HG03378 (cell line): Measurements from ENCODE around the gene UGCG.
"Not testable (repeated sequence)": the region's sequence is repeated elsewhere in the genome, so short reads cannot be mapped to it uniquely, and the experiment has no call there.

Experiments used
- ATAC-seq: cut with Tn5 transposase; IDR thresholded peaks from one replicate; pipeline ENCODE4 v1.9.1; 2021; ENCODE audit warnings: mild to moderate bottlenecking, moderate library complexity; ENCODE audit not compliant: unreplicated experiment

Gene UGCG

DNA sequence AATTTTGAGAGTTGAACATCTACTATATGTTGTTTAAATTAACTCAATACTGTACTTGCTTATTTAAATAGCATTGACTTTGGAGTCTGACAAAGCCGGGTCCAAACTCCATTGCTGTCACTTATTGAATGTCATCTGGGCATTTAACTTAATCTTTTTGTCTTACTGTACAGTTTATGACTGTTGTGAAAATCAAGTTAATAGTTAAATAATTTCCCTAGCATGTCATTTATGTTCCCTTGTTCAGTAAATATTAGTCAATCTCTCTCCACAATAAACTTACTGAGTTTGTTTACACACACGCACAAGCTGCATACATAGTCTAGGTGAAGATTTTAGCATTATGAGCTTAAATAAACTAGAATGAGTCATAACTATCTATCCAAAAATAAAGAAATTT, 6.3 kb upstream of the UGCG start:
- no peak for ATAC-seq

DNA sequence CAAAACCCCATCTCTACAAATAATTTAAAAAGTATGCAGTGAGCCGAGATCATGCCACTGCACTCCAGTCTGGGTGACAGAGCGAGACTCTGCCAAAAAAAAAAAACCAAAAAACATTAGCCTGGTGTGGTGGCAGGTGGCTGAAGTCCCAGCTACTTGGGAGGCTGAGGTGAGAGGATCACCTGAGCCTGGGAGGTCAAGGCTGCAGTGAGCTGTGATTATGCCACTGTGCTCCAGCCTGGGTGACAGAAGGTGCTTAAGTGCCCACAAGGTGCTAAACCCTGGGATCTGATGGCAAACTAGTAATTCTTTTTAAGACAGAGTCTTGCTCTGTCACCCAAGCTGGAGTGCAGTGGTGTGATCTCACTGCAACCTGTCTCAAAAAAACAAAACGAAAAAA, 5.7 kb upstream of the UGCG start:
- ATAC-seq: not testable (repeated sequence)

DNA sequence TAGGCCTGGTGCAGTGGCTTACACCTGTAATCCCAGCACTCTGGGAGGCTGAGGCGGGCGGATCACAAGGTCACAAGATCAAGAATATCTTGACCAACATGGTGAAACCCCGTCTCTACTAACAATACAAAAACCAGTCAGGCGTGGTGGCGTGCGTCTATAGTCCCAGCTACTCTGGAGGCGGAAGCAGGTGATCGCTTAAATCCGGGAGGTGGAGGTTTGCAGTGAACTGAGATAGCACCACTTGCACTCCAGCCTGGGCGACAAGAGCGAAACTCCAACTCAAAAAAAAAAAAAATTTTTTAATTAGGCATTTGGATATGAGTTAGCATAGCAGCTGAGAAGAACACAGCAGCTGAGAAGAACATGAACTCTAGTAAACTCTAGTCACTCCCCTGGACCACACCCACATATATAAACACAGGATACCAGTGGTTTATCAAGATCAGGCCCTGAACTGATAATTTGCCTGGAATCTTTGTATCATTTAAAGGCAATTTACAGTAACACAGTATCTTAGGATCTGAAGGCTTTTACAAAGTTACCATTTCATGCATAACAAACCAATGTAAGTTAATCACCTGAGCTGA, 4.6 kb upstream of the UGCG start:
- ATAC-seq: no peak

DNA sequence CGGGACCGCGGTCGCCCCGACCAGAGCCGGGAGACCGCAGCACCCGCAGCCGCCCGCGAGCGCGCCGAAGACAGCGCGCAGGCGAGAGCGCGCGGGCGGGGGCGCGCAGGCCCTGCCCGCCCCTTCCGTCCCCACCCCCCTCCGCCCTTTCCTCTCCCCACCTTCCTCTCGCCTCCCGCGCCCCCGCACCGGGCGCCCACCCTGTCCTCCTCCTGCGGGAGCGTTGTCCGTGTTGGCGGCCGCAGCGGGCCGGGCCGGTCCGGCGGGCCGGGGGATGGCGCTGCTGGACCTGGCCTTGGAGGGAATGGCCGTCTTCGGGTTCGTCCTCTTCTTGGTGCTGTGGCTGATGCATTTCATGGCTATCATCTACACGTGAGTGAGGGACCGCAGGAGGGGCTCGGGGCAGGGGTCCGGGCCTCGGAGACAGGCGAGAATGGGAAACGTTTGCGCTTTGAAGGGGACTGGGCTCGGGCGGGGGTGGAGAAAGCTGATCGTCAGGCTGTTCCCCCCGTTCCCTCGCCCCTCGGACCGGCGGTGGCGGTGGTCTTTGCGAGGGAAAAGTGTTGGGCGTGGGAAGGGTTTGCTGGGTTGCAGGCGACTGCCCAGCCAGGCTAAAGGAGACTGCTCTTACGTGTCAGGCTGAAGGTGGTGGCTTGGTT, 457 bp downstream of the UGCG start:
- ATAC-seq: peak; percentile 11

DNA sequence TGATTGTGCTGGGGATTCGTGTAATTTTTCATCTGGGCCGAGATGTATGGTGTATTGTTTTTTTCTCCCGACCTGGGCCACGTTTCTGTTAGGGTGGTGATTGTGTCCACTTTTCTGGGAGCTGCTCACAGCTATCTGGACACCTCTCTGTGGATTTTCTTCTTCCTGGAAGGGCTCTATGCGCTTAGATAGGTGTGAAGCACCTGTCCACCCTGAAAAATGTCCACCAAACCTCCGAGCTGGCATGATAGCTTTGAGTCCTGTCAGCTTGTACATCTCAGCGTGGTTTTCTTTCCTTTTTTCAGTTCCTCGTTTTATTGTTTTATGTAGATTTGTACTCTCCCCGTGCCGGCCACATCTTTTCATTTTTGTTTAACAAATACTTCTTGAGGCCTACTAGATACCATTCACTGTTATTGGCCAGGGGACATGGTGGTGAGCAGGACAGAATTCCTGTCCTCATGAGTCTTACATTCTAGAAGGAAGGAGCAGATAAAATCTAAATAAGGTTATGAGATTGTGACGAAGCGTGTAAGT, 1.1 kb downstream of the UGCG start:
- ATAC-seq: peak; percentile 50

DNA sequence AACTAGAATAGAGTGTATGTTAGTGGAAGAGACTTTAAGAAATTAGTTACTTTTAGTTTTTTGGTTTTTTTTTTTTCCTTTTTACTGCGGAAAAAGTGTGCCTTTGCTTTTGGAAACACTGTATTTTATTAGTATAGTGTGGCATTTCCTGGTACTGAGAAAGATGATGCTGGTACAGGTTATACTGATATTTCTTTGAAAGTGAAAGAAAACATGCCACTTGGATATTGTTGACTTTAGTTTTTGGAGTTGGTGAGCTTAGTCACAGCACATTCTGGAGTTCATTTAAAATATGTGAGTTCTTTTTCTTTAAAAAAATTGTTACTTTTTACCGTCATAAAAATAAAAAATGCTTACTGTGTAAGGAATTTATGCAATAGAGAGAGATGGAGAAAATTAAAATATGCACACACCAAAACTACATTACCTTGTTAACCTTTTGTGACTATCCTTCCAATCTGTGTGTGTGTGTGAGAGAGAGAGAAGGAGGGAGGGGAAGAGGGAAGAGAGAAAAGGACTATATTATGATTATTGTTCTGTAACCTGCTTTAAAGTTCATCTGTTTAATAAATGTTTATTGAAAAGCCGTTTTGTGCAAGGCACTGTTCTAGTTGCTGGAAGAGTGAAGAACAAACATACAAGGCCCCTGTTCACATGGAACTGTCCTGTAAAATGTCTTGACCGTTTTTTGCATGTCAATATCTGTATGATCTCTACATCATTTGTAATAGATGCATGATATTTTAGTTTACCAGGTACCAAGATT, 1.9 kb downstream of the UGCG start:
- no peak for ATAC-seq

DNA sequence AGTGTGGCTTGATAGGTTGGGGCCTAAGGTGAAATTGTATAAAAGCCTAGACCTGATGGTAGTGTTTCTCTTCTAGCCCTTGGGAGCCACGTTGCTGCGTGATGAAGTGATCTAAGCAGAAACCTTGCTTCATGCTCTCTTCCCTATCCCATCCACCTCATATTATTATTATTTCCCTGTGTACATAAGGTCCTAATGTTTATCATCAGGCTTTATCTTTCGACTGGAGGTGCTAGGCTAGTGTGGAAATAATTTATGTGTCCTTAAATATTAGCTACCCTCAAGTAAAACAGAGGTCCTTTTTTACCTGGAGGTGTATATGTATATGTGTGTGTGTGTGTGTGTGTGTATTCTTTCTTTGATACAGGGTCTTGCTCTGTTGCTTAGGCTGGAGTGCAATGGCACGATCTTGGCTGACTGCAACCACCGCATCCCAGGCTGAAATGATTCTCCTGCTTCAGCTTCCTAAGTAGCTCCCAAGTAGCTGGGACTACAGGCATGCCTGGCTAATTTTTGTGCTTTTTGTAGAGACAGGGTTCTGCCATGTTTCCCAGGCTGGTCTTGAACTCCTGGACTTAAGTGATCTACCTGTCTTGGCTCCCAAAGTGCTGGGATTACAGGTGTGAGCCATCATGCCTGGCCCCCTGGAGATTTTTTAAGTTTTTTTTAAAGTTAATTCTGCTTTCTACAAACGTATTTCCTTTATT, 3.7 kb downstream of the UGCG start:
- no peak for ATAC-seq

DNA sequence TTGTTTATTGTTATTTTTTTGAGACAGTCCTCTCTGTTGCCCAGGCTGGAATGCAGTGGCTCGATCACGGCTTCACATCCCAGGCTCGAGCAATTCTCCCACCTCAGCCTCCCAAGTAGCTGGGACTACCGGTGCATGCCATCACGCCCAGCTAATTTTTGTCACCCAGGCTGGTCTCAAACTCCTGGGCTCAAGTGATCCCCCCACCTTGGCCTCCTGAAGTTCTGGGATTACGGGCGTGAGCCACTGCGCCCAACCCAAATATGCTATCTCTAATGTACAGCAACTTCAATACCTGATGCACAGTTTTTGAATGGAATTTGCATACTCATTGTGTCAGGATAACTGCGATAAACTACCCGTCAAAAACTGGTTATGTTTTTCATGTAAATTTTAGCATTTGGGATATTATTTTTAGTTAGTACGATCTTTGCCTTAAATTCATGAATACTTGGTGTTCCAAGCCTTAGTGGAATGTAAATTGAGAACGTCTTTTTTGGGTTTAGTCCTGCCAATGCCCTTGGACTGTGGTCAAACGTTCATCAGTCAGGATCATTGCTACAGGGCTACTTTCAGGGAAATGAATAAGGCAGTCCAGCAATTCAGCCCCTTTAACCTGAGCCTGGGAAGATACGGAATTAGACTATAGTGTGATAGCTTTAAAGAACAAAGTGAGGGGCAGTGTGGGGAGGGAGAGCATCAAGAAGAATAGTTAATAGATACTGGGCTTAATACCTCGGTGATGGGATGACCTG, 4.4 kb downstream of the UGCG start:
- ATAC-seq: no peak

DNA sequence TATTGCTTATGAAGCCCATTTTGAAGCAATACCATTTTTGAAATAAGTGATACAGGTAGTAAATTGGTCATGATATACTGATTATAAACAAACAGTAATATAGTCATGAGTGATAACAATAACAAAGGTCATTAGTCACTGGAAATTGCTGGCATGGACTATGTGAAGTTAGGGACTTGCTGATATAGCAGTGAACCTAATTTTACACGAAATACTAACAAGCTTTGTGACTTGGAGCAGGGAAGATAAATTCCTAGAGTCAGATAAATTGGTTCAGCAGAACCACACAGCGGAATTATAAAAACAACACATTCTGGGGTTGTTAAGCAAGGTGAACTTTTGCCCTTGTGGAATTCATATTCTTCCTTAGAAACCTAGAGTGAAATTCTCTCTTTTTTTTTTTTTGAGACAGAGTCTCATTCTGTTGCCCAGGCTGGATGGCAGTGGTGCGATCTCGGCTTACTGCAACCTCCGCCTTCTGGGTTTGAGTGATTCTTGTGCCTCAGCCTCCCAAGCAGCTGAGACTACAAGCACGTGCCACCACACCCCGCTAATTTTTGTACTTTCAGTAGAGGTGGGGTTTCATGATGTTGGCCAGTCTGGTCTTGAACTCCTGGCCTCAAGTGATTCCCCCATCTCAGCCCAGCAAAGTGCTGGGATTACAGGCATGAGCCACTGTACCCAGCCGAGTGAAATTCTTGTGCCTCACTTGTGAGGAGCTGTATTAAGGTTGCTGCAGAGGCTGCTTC, 6.0 kb downstream of the UGCG start:
- no peak for ATAC-seq

DNA sequence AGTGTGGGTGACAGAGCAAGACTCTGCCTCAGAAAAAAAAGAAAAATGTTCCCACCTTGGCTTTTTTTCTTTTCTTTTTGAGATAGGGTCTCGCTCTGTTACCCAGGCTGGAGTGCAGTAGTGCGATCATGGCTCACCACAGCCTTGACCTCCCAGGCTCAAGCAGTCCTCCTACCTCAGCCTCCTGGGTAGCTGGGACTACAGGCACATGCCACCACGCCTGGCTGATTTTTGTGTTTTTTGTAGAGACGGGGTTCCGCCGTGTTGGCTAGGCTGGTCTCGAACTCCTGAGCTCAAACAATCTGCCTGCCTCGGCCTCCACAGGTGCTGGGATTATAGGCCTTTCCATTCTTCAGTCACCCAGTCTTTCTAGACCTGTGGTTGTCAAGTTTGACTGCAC, 6.9 kb downstream of the UGCG start:
- ATAC-seq: not testable (repeated sequence)

DNA sequence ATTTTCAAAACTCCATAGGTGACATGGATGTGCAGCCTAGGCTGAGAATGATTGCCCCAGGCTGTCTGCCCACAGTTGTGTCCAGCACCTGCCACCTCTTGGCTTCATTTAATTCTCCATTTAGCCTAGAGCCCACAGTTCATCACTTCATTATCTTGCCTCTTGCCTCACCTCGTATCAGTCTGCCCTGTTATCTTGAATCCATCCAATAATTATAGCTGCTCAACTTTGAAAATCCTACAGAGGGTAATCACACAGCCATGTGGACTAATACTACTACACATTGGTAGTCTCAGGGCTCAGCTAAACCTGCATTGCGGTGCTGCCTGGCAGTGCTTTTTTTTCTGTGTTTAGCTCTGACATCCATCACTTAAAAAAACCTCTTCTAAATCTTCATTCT, 7.4 kb downstream of the UGCG start:
- no peak for ATAC-seq

DNA sequence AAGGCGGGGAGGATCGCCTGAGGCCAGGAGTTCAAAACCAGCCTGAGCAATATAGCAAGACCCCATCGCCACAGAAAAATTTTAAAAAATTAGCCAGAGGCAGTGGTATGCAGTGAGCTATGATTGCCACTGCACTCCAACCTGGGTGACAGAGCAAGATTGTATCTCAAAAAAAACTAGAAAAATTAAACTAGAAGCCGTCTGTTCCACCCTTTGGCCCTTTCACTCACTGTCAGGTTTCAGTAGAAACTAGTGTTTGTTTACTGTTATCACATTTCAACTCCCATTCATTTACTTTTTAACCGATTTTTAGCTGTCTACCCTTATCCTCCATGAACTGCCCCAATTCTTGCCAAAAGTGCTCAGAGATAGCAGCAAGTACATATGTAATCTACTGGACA, 8.3 kb downstream of the UGCG start:
- no peak for ATAC-seq

DNA sequence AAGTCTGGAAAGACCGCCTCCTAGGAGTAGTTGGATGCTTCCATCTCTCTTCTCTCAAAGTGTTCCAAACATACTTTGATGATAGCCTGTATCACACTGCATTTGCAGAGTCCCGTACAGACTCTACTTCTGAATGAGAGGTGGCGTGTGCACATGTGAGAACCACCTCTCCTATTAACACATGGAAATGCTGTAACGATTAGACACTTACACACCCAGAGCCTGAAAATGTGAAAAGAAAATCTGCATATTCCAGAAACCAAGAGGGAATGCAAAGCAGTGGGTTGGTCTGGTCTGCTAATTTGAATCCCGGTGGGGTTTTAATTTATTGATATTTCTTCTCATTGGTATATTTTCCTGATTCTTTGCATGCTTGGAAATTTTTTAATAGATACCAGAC, 10.5 kb downstream of the UGCG start:
- ATAC-seq: no peak

DNA sequence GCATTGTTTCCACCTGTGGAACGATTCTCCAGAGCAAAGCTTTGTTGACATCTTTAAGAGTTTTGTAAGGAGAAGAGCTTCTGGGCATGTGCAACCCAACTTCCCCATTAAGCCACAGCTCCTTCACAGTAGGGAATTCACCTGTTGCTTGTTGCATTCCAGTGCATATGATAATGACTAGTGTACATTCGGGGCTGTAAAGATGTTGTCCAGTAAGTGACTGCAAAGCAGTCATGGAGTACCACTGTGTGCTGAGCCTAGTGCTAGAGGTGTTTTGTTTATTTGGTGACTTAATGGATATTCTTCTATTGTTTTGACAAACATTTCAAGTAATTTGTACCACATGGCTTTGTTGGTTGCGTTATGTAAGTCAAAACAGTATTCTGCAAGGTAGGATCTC, 12.8 kb downstream of the UGCG start:
- peak; percentile 55 for ATAC-seq

DNA sequence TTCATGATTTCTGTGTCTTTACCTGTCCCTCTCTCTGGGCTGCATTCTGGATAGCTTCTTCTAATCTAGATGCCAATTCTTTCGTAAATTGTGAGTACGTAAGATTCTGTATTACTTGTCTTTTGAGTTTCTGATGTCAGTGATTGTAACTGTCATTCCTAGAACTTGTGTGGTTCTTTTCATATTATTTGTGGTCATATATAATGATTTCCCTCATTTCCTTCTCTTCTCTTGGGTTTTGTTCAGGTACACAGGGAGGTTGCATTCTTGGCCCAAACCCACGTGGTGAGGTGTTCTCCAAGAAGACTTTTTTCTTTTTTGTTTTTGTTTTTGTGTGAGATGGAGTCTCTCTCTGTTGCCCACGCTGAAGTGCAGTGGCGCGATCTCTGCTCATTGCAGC, 13.8 kb downstream of the UGCG start:
- ATAC-seq: no peak

DNA sequence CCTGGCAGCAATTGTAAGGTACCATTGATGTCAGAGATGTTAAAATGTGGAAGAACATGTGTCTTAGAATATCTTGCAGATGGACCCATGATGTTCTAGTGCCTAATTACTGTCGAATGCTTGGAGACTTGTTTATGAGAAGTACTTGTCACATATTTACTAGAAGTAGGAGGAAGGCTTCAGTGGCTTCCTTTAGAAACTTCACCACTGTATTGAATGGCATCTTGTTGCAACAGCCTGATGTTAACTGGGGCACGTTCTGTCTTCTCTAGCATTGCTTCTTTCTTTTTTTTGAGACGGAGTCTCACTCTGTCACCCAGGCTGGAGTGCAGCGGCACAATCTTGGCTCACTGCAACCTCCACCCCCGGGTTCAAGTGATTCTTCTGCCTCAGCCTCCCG, 16.5 kb downstream of the UGCG start:
- ATAC-seq: no peak

DNA sequence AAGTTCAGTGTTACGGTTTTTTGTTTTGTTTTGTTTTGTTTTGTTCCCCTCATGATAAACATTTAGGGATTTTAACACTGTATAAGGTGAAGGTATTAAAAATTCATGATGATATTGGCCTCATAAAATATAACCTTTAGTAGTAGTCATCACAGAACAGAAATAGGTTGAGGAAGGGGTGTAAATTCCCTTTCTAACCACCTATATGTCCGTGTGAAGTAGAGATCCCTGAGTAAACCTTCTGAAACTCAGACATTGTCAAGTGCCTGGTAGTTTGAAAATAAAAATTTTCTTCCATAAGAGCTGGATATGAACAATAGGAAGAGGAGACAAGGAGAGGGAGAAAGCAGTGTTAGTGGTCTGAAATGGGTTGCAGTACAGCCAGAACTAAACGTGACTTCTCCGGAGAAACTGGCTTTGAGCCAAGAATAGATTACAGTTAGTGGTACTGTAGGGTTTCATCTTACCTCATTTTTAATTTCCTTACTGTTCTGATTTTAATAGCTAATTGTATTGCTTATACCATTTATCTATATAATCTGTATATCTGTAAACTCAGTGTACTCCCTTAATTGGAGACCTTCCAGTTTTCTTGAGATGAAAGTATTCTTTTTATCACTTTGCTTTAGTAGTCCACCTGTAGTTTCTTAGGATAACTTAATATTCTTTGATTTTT, 18.3 kb downstream of the UGCG start:
- no peak for ATAC-seq

DNA sequence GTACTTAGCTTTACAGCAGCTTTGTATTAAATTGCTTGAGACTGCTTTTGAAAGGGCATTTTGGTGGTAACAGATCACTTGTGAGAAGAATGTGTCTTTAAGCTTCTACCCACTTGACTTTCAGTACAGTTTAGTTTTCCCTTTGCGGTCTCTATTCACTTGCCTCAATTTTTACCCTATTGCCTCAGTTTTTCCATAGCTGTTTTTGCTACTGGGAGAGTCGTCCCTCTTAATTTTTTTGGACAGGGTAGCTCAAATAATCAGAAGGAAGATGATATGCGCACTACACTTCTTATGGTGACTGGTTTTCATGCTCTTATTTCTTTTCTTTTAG, 18.8 kb downstream of the UGCG start:
- no peak for ATAC-seq

DNA sequence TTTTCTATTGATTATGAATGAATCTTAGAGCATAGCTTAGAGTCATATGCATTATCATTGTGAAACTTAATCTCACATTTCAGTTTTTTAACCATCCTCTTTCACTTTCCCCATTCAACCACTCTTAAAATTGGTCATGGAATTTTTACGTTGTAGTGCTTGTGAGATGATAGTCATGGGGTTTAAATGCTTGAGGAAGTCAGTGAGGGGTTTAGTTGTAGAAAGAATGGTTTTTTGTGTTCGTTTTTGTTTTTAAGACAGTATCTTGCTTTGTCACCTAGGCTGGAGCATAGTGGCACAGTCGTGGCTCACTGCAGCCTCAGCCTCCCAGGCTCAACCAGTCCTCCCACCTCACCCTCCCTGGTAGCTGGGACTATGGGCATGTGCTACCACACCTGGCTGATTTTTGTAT, 19.6 kb downstream of the UGCG start:
- peak; percentile 66 for ATAC-seq

DNA sequence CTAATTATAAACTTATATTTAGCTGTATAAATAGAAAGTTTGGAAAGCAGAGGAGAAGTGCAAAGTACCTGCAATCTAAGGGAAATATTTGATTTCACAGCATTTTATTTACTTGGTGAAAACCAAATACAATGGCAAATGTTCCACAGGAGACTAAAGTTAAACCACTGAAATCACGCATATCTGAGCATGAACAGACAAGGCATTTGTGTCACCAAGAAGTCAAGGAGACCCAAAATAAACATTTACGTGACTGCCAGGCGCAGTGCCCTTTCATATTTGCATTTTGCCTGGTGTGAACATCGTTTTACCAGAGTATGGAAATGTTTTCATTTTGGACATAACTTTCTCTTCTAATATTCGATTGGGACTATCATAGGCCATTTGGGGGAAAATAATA, 20.6 kb downstream of the UGCG start:
- no peak for ATAC-seq
